Activated CD8-positive, alpha-beta memory T cell treated with anti-CD3 and anti-CD28 coated beads, Interleukin-2, amount 50 U/mL, for 24 hours (primary cell): ENCODE results near the gene RILPL2.
"Not testable (repeated sequence)": the region's sequence is repeated elsewhere in the genome, so short reads cannot be mapped to it uniquely, and the experiment has no call there.

Experiments
- DNase-seq: peaks from one replicate; pipeline ENCODE4 v3.0.0-alpha.2; 2020; ENCODE audit errors: extremely low read depth

RILPL2 gene

DNA sequence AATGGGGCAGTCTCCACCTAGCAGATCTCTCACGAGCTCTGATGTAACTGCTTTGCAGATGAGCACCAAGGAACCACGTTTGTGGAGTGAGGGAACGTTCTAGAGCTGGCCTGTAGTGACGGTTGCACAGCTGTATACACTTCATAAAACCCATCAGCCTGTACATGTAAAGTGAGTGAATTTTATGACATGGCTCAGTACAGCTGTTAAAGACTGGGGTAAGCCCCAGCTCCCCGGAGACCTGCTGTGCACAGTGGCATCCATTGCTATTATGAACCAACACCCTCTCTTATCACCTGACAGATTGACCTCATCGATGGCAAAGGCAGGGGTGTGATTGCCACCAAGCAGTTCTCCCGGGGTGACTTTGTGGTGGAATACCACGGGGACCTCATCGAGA is 31.9 kb downstream of the RILPL2 start:
- no peak for DNase-seq

- no peak for DNase-seq
Observed at GRCh38 chr12:123401753-123402683, 34.5 kb downstream of the RILPL2 start.

DNA sequence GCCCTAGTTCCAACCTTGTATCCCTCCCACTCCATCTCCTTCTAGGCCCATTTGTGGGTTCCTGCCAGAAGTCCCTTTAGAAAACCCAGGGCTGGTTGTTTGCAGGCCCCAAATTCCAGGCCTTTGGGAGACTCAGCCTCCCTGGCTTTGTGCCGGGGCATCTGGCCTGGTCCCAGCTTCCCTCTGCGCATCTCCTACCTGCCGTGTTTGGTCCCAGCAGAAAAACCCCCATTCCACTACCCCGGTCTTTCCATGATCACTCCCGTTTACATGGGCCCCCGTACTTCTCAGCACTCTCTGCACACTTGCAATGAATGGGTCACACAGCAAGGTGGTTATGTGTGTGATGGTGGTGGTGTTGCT is 37.2 kb downstream of the RILPL2 start:
- no peak for DNase-seq

DNA sequence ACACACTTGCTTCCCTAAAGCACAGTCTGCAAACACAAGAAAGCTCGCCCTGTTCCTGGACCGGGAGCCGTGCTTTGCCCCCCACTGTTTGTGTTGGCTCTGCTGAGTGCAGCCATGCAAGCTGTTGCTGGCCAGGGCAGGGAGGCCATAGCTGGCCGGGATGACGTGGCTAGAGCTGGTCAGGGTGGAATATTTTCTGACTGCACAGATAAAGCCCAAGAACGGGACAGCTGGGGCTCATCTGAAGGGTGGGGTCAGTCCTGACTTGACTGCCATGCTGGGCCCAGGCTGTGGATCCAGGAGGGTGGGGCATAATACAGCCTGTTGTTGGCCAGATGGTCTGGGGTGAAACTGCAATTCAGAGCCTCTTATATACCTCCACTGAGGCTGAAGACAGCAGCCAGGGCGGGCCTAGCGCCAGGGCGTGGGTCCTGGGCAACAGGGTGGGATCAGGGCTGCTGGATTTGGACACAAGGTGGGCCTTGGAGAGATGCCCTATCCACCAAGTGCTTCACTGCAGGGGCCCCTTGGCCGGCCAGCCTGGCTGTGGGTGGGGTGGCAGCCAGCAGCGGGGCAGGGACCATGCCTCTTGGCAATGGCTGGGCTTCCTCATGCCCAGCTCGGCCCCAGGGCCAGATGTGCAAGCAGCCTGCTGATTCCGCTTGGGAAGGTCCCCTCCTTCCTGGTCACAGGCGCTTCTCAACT is 37.8 kb downstream of the RILPL2 start:
- no peak for DNase-seq

- no peak for DNase-seq
Observed at GRCh38 chr12:123398177-123398549, 38.3 kb downstream of the RILPL2 start.

- no peak for DNase-seq
Observed at GRCh38 chr12:123397400-123397799, 39.1 kb downstream of the RILPL2 start.

DNA sequence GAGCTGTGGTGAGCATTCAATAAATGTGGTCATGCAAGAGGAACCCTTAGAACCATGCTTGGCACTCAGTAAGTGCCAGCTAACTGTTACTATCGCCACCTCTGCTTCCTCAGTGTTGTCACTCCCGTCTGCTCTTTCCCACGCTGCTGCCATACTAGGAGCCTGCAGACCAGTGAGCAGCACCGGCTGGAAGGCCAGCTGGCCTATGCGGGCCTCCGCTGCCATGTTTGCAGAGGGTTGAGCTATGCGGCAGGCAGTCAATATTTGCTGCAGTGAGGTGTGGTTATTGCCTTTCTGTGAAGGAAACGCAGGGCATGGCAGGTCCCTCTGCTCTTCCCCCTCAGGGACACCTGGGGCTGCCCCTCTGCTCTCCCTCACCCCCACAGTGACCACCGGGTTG is 39.5 kb downstream of the RILPL2 start:
- no peak for DNase-seq

- no peak for DNase-seq
Observed at GRCh38 chr12:123396543-123396942, 39.9 kb downstream of the RILPL2 start.

DNA sequence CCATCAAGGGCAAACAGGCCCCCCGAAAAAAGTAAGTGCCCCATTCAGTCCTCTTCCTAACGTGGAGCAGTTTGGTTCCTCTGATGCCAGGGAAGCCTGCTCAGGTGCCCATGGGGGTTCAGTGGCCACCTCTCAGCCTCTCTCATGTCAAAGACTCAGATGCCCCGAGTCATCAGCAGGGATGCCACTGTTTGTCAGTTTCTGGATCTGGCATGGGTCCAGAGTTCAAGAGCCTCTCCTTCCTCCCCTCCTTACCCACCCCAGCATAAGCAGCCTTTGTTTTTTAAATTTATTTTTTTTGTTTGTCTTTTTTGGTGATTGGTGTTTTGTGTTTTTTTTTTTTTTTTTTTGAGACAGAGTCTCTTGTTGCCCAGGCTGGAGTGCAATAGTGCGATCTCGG is 41.2 kb downstream of the RILPL2 start:
- no peak for DNase-seq

- no peak for DNase-seq
Observed at GRCh38 chr12:123393747-123394146, 42.7 kb downstream of the RILPL2 start.

DNA sequence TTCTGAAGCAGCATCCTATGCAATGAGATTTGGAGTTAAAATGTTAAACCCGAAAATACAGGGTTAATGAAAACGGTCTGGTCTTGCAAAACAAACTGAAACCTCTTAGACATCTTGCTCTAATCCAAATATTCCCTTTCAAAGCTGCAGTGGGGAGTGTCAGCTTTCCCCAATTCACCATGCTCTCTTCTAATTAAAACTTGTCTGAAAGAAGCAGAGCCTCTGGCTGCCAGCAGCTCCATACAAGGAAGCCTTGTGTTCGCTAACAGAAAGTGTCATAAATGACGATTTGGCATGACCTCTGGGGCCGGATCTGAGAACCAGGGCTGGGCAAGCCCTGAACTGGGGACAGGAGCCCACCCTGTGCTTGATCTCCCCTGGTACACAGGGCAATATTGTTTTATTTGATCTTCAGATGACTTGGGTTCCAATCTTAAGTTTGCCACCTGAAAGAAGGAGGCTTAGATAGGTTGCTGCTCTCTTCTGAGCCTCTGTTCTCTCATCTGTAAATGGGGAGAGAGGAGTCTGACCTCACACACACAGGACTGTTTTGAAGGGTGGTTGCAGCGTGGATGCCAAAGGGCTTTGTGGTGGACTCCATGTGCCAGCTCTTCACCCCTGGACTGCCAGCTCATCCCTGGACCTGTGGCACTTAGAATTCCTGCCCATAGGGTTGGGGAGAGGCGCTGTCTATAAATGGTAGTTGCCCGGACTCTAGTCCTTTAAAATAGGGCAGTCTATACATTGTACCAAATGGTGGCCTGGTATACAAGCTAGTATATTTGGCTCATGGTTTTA is 44.7 kb downstream of the RILPL2 start:
- DNase-seq = no peak

- no peak for DNase-seq
Observed at GRCh38 chr12:123390498-123391426, 45.7 kb downstream of the RILPL2 start.

GRCh38 chr12:123389560-123390351 is 46.7 kb downstream of the RILPL2 start:
- no peak for DNase-seq

- DNase-seq = no peak
Observed at GRCh38 chr12:123388951-123389559, 47.4 kb downstream of the RILPL2 start.

- no peak for DNase-seq
Observed at GRCh38 chr12:123388177-123388950, 48.1 kb downstream of the RILPL2 start.

- DNase-seq = no peak
Observed at GRCh38 chr12:123387508-123388176, 48.8 kb downstream of the RILPL2 start.

DNA sequence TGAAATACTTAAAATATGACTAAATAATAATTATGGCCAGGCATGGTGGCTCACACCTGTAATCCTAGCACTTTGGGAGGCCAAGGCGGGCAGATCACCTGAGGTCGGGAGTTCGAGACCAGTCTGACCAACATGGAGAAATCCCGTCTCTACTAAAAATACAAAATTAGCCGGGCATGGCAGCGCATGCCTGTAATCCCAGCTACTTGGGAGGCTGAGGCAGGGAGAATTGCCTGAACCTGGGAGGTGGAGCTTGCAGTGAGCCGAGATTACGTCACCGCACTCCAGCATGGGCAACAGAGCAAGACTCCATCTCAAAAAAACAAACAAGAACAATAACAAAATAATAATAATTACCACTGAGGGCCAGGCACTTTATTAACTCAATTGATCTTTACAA is 50.9 kb downstream of the RILPL2 start:
- not testable (repeated sequence) for DNase-seq

DNA sequence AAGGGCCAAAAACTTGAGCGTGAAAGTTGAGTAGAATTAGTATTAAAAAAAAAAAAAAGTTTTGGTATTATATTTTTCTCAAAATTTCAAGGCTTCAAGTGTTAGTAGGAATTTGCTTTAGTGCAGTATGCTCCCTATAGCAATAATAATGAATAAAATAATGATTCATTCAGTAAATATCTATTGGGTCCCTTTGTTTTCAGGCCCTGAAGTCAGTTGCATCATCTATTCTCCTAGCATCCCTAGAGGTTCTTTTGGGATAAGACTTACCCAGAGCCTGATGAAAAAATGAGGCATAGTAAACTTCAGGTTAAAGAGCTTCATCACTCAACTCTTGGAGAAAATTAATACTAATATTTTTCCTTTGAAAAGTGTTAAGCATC is 51.5 kb downstream of the RILPL2 start:
- DNase-seq = no peak
